Uterus (tissue), 4 donors: ENCODE data around the gene TMEM260. TPM values are rescaled to one million over a fixed set of nuclear protein-coding genes. Genes with fewer than 3 reads are reported as not detected.

Experiments
- DNase-seq, 2 donors: peaks; one replicate each; pipeline ENCODE4 v3.0.0-alpha.2; 2019 to 2020
- H3K27ac ChIP-seq, 2 donors: fragments of 200-600 bp; sonication (generic); 1 replicate in 1 of 2; 2 replicates in 1 of 2; pipeline ENCODE4 v1.5.1; 2016 to 2018
- H3K27me3 ChIP-seq, 2 donors: fragments of 200-600 bp; sonication (generic); one replicate each; pipeline ENCODE4 v1.5.1; 2018 to 2019; ENCODE audit warnings: control low read depth in 1 of 2
- H3K36me3 ChIP-seq, 2 donors: fragments of 200-600 bp; sonication (generic); one replicate each; pipeline ENCODE4 v1.5.1; 2019; ENCODE audit warnings: control low read depth in 1 of 2
- H3K4me1 ChIP-seq, 2 donors: fragments of 200-600 bp; sonication (generic); one replicate each; pipeline ENCODE4 v1.5.1; 2018 to 2019; ENCODE audit warnings: control low read depth in 1 of 2
- H3K4me3 ChIP-seq, 2 donors: fragments of 200-600 bp; sonication (generic); 1 replicate in 1 of 2; 2 replicates in 1 of 2; pipeline ENCODE4 v1.5.1; 2018 to 2019; ENCODE audit warnings: mild to moderate bottlenecking in 1 of 2
- H3K9me3 ChIP-seq, 2 donors: fragments of 200-600 bp; sonication (generic); one replicate each; pipeline ENCODE4 v1.5.1; 2019; ENCODE audit warnings: control low read depth in 1 of 2
- POLR2A ChIP-seq, 2 donors: fragments of 450-650 bp; IDR thresholded peaks; one replicate each; pipeline ENCODE4 v1.6.1; 2016; ENCODE audit warnings: antibody characterized with exemption in 2 of 2, mild to moderate bottlenecking in 1 of 2, moderate library complexity in 1 of 2
- intact Hi-C: fragments of 100-400 bp; cut with DNase I; formaldehyde crosslinking; loops from one replicate; pipeline ENCODE4 v1.15.1; 2023; ENCODE audit warnings: low total_unique reads
- total RNA-seq, 4 donors: library from RNA; depleted of rRNA in 3 of 4; stranded (reverse); fragments of >200 nt in 3 of 4; gene quantifications; one replicate each; pipeline versions ENCODE4 v1.1.0 to v1.2.4, GENCODE V29; 2014 to 2023
- TF ChIP-seq, protein P1 (sequence below), 4 experiments: fragments of 200-600 bp in 2 of 4; fragments of 450-650 bp in 2 of 4; sonication (generic) in 2 of 4; IDR thresholded peaks; one replicate each; pipeline ENCODE4 v1.5.1; 2016 to 2019; ENCODE audit warnings: antibody characterized with exemption in 4 of 4, mild to moderate bottlenecking in 2 of 4, moderate library complexity in 1 of 4
- donor health status: DM: yes; HTN: yes; CAD: no.

Gene TMEM260
- total RNA-seq, 4 donors from 2014 or later = 6.9 to 35.9 (median 24.4) TPM

DNA sequence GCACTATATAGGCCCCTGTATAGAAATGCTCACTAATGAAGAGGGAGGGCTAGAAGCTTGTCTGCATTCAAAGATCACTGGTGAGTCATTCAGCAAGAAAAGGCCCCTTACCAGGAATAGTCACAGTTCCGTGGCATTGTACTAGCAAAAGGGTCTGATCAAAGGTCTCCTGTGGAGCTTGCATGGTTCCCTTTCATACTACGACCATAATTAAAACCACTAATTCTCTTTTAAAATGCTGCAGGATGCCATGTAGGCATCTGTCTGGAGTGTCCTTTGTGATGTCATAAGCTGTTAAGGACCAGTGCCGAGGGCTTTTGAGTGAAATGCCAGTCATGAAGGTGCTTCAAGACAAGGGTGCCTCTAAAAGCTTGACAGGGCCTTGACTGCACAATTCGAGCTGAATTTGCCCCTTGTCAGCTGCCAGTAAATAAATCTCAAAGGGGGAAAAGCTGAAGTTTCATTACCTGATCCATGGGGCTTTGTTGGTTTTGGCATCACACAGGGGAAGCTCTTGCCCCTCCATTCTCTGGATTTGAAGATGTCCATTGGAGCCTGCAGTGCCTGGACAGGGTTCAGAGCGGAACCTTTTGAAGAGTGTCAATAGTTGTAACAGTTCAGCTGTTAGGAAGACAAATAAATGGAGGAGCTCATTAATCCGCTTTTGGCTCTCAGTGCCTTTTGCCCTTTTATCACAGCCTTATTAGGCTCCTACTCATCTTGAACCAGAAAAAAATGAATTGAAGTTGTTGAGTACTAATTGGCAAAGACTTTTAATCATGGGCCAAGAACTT is 69.1 kb downstream of the TMEM260 start:
- H3K27me3 ChIP-seq = no peaks in the 10 kb centered on the region
- DNase-seq = no peak
- H3K4me3 ChIP-seq = no peak overlapping the region
- H3K4me1 ChIP-seq = no peaks in the 10 kb centered on the region
- no peak overlapping the region for H3K27ac ChIP-seq
- TF ChIP-seq POLR2A (IDR thresholded peaks at IDR 0.05) = no peak
- TF ChIP-seq, protein P1, sequence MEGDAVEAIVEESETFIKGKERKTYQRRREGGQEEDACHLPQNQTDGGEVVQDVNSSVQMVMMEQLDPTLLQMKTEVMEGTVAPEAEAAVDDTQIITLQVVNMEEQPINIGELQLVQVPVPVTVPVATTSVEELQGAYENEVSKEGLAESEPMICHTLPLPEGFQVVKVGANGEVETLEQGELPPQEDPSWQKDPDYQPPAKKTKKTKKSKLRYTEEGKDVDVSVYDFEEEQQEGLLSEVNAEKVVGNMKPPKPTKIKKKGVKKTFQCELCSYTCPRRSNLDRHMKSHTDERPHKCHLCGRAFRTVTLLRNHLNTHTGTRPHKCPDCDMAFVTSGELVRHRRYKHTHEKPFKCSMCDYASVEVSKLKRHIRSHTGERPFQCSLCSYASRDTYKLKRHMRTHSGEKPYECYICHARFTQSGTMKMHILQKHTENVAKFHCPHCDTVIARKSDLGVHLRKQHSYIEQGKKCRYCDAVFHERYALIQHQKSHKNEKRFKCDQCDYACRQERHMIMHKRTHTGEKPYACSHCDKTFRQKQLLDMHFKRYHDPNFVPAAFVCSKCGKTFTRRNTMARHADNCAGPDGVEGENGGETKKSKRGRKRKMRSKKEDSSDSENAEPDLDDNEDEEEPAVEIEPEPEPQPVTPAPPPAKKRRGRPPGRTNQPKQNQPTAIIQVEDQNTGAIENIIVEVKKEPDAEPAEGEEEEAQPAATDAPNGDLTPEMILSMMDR (IDR thresholded peaks at IDR 0.05) = no peak
- no peaks in the 10 kb centered on the region for H3K36me3 ChIP-seq
- no peaks in the 10 kb centered on the region for H3K9me3 ChIP-seq
- intact Hi-C loops = no loop called here

DNA sequence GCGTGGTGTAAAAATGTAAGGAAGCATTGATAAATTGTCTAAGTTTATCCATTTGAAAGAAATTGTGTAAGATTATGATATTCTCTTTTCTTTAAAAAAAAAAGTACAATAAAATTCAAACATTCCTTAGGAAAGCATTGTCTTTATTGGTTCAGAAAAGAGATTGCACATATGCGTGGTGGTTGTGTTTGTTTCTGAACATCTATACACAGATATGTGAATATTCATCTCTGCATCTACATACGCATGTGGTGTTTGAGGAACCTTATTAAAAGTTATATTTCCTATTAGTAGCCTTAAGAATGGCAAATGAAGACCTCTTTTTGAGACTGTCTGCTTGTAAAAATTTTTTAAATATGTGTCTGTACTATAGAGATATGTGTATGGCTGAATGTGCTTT is 69.8 kb downstream of the TMEM260 start:
- Histone ChIP-seq H3K4me3 (no peak overlapping the region), H3K27me3 (no peaks in the 10 kb centered on the region), H3K4me1 (no peaks in the 10 kb centered on the region), H3K36me3 (no peaks in the 10 kb centered on the region), H3K9me3 (no peaks in the 10 kb centered on the region), H3K27ac (no peak overlapping the region)
- DNase-seq = no peak
- TF ChIP-seq POLR2A (IDR thresholded peaks at IDR 0.05) = no peak
- TF ChIP-seq, protein P1 (IDR thresholded peaks at IDR 0.05) = no peak
- intact Hi-C loops = no loop called here

DNA sequence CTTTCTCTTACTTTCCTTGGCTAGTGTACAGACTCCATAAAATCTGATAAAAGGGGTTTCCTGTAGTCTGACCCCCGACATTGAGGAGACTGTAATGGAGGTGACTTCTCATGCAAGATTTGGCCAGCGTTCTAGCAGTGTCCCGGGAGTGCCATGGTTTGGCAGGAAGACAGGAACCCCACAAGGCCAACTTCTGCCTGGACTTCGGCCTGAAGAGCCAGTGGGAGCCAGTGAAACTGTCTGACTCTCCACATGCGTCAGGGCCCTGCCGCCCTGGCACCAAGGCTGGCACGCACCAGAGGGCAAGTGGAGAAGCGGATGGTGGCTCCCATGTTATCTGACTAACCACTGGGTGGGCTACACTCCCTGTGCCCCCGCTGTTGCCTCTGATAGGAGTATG is 70.5 kb downstream of the TMEM260 start:
- no peaks in the 10 kb centered on the region for H3K27me3 ChIP-seq
- no peak overlapping the region for H3K27ac ChIP-seq
- DNase-seq = peak in 1 of 2 donors; percentile 16
- intact Hi-C loops = no loop called here
- no peaks in the 10 kb centered on the region for H3K4me1 ChIP-seq
- no peaks in the 10 kb centered on the region for H3K36me3 ChIP-seq
- H3K9me3 ChIP-seq = no peaks in the 10 kb centered on the region
- no peak overlapping the region for H3K4me3 ChIP-seq
- TF ChIP-seq, protein P1 (IDR thresholded peaks at IDR 0.05) = no peak
- TF ChIP-seq POLR2A (IDR thresholded peaks at IDR 0.05) = no peak

DNA sequence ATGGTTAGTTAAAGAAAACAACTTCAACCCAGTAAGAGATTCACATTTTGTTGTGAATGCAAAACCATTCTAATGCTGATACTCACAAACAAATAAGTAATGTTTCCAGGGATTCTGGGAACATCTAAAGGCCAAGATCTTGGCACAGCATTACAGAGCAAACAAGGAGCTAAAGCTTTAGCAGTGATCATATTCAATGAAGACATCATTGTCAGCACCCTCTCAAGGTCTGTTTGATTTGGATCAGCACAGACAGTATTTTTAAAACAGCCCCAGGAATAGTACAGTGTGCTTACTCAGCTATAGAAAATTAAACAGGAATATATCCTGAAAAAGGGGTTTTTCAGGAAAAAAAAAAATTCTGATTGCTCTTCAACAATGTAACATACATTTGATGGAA is 71.4 kb downstream of the TMEM260 start:
- H3K9me3 ChIP-seq = no peaks in the 10 kb centered on the region
- intact Hi-C loops = no loop called here
- DNase-seq = no peak
- H3K27ac ChIP-seq = no peak overlapping the region
- H3K4me3 ChIP-seq = no peak overlapping the region
- no peaks in the 10 kb centered on the region for H3K27me3 ChIP-seq
- H3K4me1 ChIP-seq = no peaks in the 10 kb centered on the region
- H3K36me3 ChIP-seq = no peaks in the 10 kb centered on the region
- TF ChIP-seq, protein P1 (IDR thresholded peaks at IDR 0.05) = no peak
- TF ChIP-seq POLR2A (IDR thresholded peaks at IDR 0.05) = no peak

DNA sequence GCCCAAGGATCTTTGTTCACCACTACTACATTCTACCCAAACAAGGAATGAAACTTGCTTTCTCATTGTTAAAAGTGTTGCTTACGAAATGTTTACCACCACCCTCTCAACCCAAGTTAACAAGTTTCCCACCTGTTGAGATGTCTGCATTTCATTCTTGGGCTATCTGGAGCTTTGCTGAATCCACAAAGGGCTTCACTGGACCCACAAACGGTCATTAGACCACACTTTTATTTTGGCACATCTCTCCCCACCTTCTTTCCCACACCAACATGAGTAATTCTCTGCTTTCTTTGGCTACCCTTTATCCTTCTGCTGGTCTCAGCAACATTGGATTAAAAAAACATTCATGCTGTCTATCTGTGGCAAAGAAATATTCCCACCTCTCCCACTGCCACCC is 78.0 kb downstream of the TMEM260 start:
- Histone ChIP-seq H3K27ac (no peak overlapping the region), H3K9me3 (no peaks in the 10 kb centered on the region), H3K27me3 (no peaks in the 10 kb centered on the region), H3K4me3 (no peak overlapping the region), H3K36me3 (no peaks in the 10 kb centered on the region), H3K4me1 (no peaks in the 10 kb centered on the region)
- no peak for DNase-seq
- intact Hi-C loops = no loop called here
- TF ChIP-seq POLR2A (IDR thresholded peaks at IDR 0.05) = no peak
- TF ChIP-seq, protein P1 (IDR thresholded peaks at IDR 0.05) = no peak
